H1 (cell line): ENCODE data around the gene IPO11. TPM values are rescaled to one million over a fixed set of nuclear protein-coding genes. Genes with fewer than 3 reads are reported as not detected.

Experiments
- CTCF ChIA-PET: fragments of 300-600 bp; sonication (Branson Sonifier 250); formaldehyde crosslinking; loops from one replicate; lab custom pipeline; 2021; ENCODE audit not compliant: partially characterized antibody; lab: Charles Lee
- POLR2A ChIA-PET: fragments of 300-600 bp; sonication (Branson Sonifier 250); formaldehyde crosslinking; loops from one replicate; lab custom pipeline; 2021; ENCODE audit warnings: inconsistent platforms; ENCODE audit not compliant: partially characterized antibody; lab: Charles Lee
- DNase-seq, 2 experiments: peaks; one replicate each; pipeline versions ENCODE4 v3.0.0 to v3.0.0-alpha.2; 2010 to 2022; ENCODE audit warnings: low spot score in 2 of 2, low read depth in 1 of 2, mixed read lengths in 1 of 2
- FAIRE-seq: peaks from 2 replicates; lab custom pipeline; 2011; peaks lifted over from hg19 to GRCh38; lab: Jason Lieb, UNC
- H2AFZ ChIP-seq: 2 replicates; pipeline ENCODE4 v1.8.1; 2012; ENCODE audit warnings: low read length, inconsistent platforms
- H2AK5ac ChIP-seq: 2 replicates; pipeline ENCODE4 v1.6.1; 2013; ENCODE audit warnings: low read depth, low read length
- H2BK120ac ChIP-seq: replicated peaks from 2 replicates; pipeline ENCODE3; 2013; ENCODE audit warnings: low read depth, low read length, inconsistent platforms
- H2BK12ac ChIP-seq: 2 replicates; pipeline ENCODE4 v1.6.1; 2013; ENCODE audit warnings: low read depth, low read length
- H2BK15ac ChIP-seq: 2 replicates; pipeline ENCODE4 v1.6.1; 2013; ENCODE audit warnings: low read length
- H2BK20ac ChIP-seq: 2 replicates; pipeline ENCODE4 v1.6.1; 2013; ENCODE audit warnings: low read length
- H2BK5ac ChIP-seq: 2 replicates; pipeline ENCODE4 v1.6.1; 2013; ENCODE audit warnings: low read depth, low read length
- H3K14ac ChIP-seq: 2 replicates; pipeline ENCODE4 v1.6.1; 2013; ENCODE audit warnings: inconsistent platforms; ENCODE audit not compliant: insufficient read length
- H3K18ac ChIP-seq: 2 replicates; pipeline ENCODE4 v1.6.1; 2013; ENCODE audit warnings: low read length; ENCODE audit errors: extremely low read depth
- H3K23ac ChIP-seq: 2 replicates; pipeline ENCODE4 v1.6.1; 2013; ENCODE audit warnings: inconsistent platforms; ENCODE audit not compliant: insufficient read length
- H3K23me2 ChIP-seq: 2 replicates; pipeline ENCODE4 v1.6.1; 2013; ENCODE audit warnings: low read depth, low read length
- H3K27ac ChIP-seq: 2 replicates; pipeline ENCODE4 v1.6.1; 2011; ENCODE audit warnings: low read depth, low read length, inconsistent platforms
- H3K27me3 ChIP-seq, 4 experiments: replicated peaks in 1 of 4; 1 replicate in 1 of 4; 2 replicates in 3 of 4; pipeline versions ENCODE4 v1.6.1 to v1.8.1; 2011 to 2013; ENCODE audit warnings: low read length in 3 of 4, mild to moderate bottlenecking in 3 of 4, inconsistent platforms in 2 of 4, mixed read lengths in 2 of 4, moderate library complexity in 1 of 4; ENCODE audit not compliant: control insufficient read depth in 3 of 4, insufficient read depth in 3 of 4; ENCODE audit errors: extremely low read depth in 1 of 4
- H3K36me3 ChIP-seq, 4 experiments: 2 replicates each; pipeline versions ENCODE4 v1.6.1 to v1.8.1; 2011 to 2013; ENCODE audit warnings: mild to moderate bottlenecking in 4 of 4, low read length in 3 of 4, moderate library complexity in 2 of 4, control low read depth in 1 of 4, inconsistent platforms in 1 of 4; ENCODE audit not compliant: insufficient read depth in 4 of 4, control insufficient read depth in 2 of 4
- H3K4ac ChIP-seq: replicated peaks from 2 replicates; pipeline ENCODE3; 2013; ENCODE audit warnings: low read length, low read depth, mixed read lengths, inconsistent platforms; ENCODE audit not compliant: insufficient read length
- H3K4me1 ChIP-seq, 4 experiments: replicated peaks in 1 of 4; 1 replicate in 1 of 4; 2 replicates in 3 of 4; pipeline versions ENCODE4 v1.6.1 to v1.8.1; 2011 to 2013; ENCODE audit warnings: low read length in 3 of 4, inconsistent platforms in 2 of 4, mixed read lengths in 1 of 4; ENCODE audit not compliant: insufficient read depth in 4 of 4, control insufficient read depth in 3 of 4
- H3K4me2 ChIP-seq, 2 experiments: 2 replicates each; pipeline versions ENCODE4 v1.6.1 to v1.8.1; 2011 to 2013; ENCODE audit warnings: low read depth in 2 of 2, low read length in 2 of 2, control low read depth in 1 of 2, inconsistent platforms in 1 of 2, mild to moderate bottlenecking in 1 of 2; ENCODE audit not compliant: insufficient read depth in 1 of 2
- H3K4me3 ChIP-seq, 4 experiments: fragments of 200-600, 300-600 bp in 1 of 4; sonication (generic), shearing (Covaris generic), sonication (Bioruptor Twin) in 1 of 4; 2 replicates each; pipeline versions ENCODE4 v1.5.1 to v1.8.1; 2011 to 2016; ENCODE audit warnings: low read length in 4 of 4, low read depth in 3 of 4, control low read depth in 2 of 4, inconsistent platforms in 2 of 4, mild to moderate bottlenecking in 2 of 4, mixed read lengths in 1 of 4, moderate library complexity in 1 of 4; ENCODE audit not compliant: insufficient read depth in 2 of 4; ENCODE audit errors: extremely low read depth in 1 of 4
- H3K56ac ChIP-seq: replicated peaks from 2 replicates; pipeline ENCODE3; 2013; ENCODE audit warnings: low read depth, mild to moderate bottlenecking, mixed read lengths, low read length, inconsistent platforms; ENCODE audit not compliant: insufficient read length
- H3K79me1 ChIP-seq: 2 replicates; pipeline ENCODE4 v1.6.1; 2013; ENCODE audit warnings: low read depth, low read length, control low read depth
- H3K79me2 ChIP-seq, 2 experiments: 2 replicates each; pipeline versions ENCODE4 v1.6.1 to v1.8.1; 2012 to 2013; ENCODE audit warnings: low read length in 2 of 2, mild to moderate bottlenecking in 2 of 2, inconsistent platforms in 1 of 2; ENCODE audit not compliant: insufficient read depth in 2 of 2, control insufficient read depth in 1 of 2
- H3K9ac ChIP-seq, 4 experiments: replicated peaks in 1 of 4; 1 replicate in 1 of 4; 2 replicates in 3 of 4; pipeline versions ENCODE4 v1.6.1 to v1.8.1; 2011 to 2013; ENCODE audit warnings: low read depth in 3 of 4, low read length in 3 of 4, control low read depth in 2 of 4, mild to moderate bottlenecking in 2 of 4, moderate library complexity in 2 of 4, inconsistent platforms in 1 of 4; ENCODE audit errors: extremely low read depth in 1 of 4
- H3K9me3 ChIP-seq, 2 experiments: 2 replicates each; pipeline versions ENCODE4 v1.6.1 to v1.8.1; 2012 to 2013; ENCODE audit warnings: mild to moderate bottlenecking in 2 of 2, moderate library complexity in 2 of 2, control low read depth in 1 of 2, inconsistent platforms in 1 of 2, low read depth in 1 of 2, low read length in 1 of 2, mixed read lengths in 1 of 2; ENCODE audit not compliant: insufficient read depth in 2 of 2
- H4K20me1 ChIP-seq, 2 experiments: replicated peaks in 1 of 2; 2 replicates each; pipeline versions ENCODE3 to v1.8.1; 2011 to 2013; ENCODE audit warnings: inconsistent platforms in 2 of 2, low read length in 2 of 2, mild to moderate bottlenecking in 1 of 2; ENCODE audit not compliant: insufficient read depth in 2 of 2, control insufficient read depth in 1 of 2
- H4K5ac ChIP-seq: 2 replicates; pipeline ENCODE4 v1.6.1; 2013; ENCODE audit warnings: low read length, low read depth, mixed read lengths, inconsistent platforms; ENCODE audit not compliant: insufficient read length
- H4K8ac ChIP-seq: 2 replicates; pipeline ENCODE4 v1.8.0; 2013; ENCODE audit warnings: mild to moderate bottlenecking, moderate library complexity, low read length, inconsistent platforms; ENCODE audit not compliant: insufficient read depth; ENCODE audit errors: extremely low read depth
- H4K91ac ChIP-seq: replicated peaks from 2 replicates; pipeline ENCODE3; 2013; ENCODE audit warnings: low read length, mixed read lengths, inconsistent platforms; ENCODE audit not compliant: insufficient read length
- MAFK ChIP-seq: IDR thresholded peaks from 2 replicates; pipeline ENCODE4 v1.6.1; 2012; ENCODE audit warnings: low read depth, mild to moderate bottlenecking, improper control_type of control experiment, low read length
- whole genome bisulfite sequencing, 2 experiments: shearing (Covaris generic) in 1 of 2; methylation state at CpG; one replicate each; pipeline versions ENCODE4 v1.1.6 to v1.1.7; 2013 to 2015; ENCODE audit warnings: low lambda C conversion rate in 2 of 2, mixed read lengths in 2 of 2, inconsistent platforms in 1 of 2, low coverage in 1 of 2, missing lambda C conversion rate in 1 of 2; ENCODE audit not compliant: insufficient replicate concordance in 2 of 2, insufficient coverage in 1 of 2, insufficient read length in 1 of 2; ENCODE audit errors: extremely low coverage in 1 of 2, missing lambda C conversion rate in 1 of 2; 5-methylcytosine and 5-hydroxymethylcytosine counted together
- polyA plus RNA-seq, 7 experiments: library from polyadenylated mRNA; depleted of rRNA in 3 of 7; stranded (reverse) in 5 of 7; unstranded in 2 of 7; fragments of >200 nt in 5 of 7; fragments of 200-250 nt in 2 of 7; gene quantifications; 1 replicate in 5 of 7; 2 replicates in 1 of 7; 4 replicates in 1 of 7; pipeline versions ENCODE4 v1.2.1 to v1.2.3, GENCODE V29; 2011 to 2013; ENCODE audit warnings: missing spikeins in 2 of 7, mixed read lengths in 2 of 7
- total RNA-seq: library from RNA; stranded (reverse); fragmentation: NEBNext Ultra II Directional; extraction: Animal tissue kit (Norgen Biotek cat#: 25700); gene quantifications from 2 replicates; pipeline ENCODE4 v1.2.1, GENCODE V29; 2021

IPO11 gene
- total and polyA plus RNA-seq, 2 of the 8 experiments (the other 6 are each of a cell fraction or from before 2014, with no cell fraction given), result 23.6 to 64.4 TPM

DNA sequence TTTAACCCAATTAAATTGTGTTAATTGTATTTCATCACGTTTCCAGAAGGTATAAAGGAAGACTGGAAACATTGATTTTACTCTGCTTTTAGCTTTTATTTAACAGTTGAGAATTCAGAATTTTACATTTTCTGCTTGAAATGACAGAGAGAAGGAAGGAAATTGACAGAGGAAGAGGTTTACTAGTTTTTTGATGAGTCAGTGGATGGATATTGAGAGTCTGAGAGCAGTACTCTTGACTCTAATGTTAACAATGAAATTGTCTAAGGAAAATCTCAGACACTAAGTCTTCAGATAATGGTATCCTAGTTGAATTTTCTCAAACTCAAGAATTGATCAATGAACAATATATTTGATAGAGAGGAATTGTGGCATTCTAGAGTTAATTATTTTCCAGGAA, 60.6 kb downstream of the IPO11 start:
- H2BK5ac ChIP-seq, result no peak overlapping the region
- TF ChIP-seq MAFK, result no peak
- TF ChIP-seq, all 59 proteins: peak for 0
- Histone ChIP-seq H3K4me1 (no peaks in the 10 kb centered on the region), H2AFZ (no peak overlapping the region), H3K79me1 (no peaks in the 10 kb centered on the region), H3K18ac (no peak overlapping the region), H3K9me3 (no peaks in the 10 kb centered on the region), H2BK12ac (no peak overlapping the region), H3K27me3 (no peaks in the 10 kb centered on the region), H3K56ac (no peak overlapping the region), H3K14ac (no peak overlapping the region), H2AK5ac (no peak overlapping the region), H3K9ac (no peak overlapping the region), H2BK120ac (no peak overlapping the region), H4K20me1 (no peaks in the 10 kb centered on the region), H2BK15ac (no peak overlapping the region), H3K79me2 (no peaks in the 10 kb centered on the region), H2BK20ac (no peak overlapping the region), H3K4me3 (no peak overlapping the region), H4K5ac (no peak overlapping the region), H3K4me2 (no peak overlapping the region), H3K27ac (no peak overlapping the region), H3K23me2 (no peaks in the 10 kb centered on the region), H3K23ac (no peak overlapping the region), H4K8ac (no peak overlapping the region), H3K4ac (no peak overlapping the region), H4K91ac (no peak overlapping the region), H3K36me3 (peaks cover 0 to 10% (median 2%) of the 10 kb centered on the region in 4 experiments; a peak in 4 of 8 replicates)
- no peak for DNase-seq
- ChIA-PET CTCF (interaction anchor here (1.9 kb wide), 1 partner anchor 13 kb away, joined by 8 read pairs; no protein-coding TSS in a partner anchor), POLR2A (no interaction called here)
- 77% methylated on average over 1 of the region's 1 CpG; no CpG with 5 or more reads in 1 of the 2 experiments for WGBS, 2 experiments
- FAIRE-seq, result no peak
